Right lobe of liver (tissue), 6 donors: ENCODE measurements around the gene S100A12. TPM values are rescaled to one million over a fixed set of nuclear protein-coding genes. Genes with fewer than 3 reads are reported as not detected.
A peak's percentile ranks its signal among the peaks of the same experiment; 100 is the strongest.

Experiments used
- ATAC-seq, 4 donors: fragments of 200-7000 bp; cut with Tn5 transposase; one replicate each; pipeline ENCODE4 v1.9.1; 2020; ENCODE audit warnings: mild to moderate bottlenecking in 4 of 4, moderate library complexity in 4 of 4
- DNase-seq, 3 donors: peaks; one replicate each; pipeline ENCODE4 v3.0.0-alpha.2; 2020
- H3K27ac ChIP-seq, 3 donors: fragments of 200-600 bp; one replicate each; pipeline ENCODE4 v1.8.0; 2022
- H3K27me3 ChIP-seq, 2 donors: fragments of 200-600 bp; one replicate each; pipeline ENCODE4 v1.8.0; 2022
- H3K36me3 ChIP-seq, 4 donors: fragments of 200-600 bp; sonication (generic) in 1 of 4; one replicate each; pipeline versions ENCODE4 v1.5.1 to v1.8.0; 2017 to 2022; ENCODE audit warnings: control low read depth in 1 of 4
- H3K4me1 ChIP-seq, 4 donors: fragments of 200-600 bp; sonication (generic) in 1 of 4; one replicate each; pipeline versions ENCODE4 v1.5.1 to v1.8.0; 2017 to 2022; ENCODE audit warnings: control low read depth in 1 of 4
- H3K4me3 ChIP-seq, 3 donors: fragments of 200-600 bp; one replicate each; pipeline ENCODE4 v1.8.0; 2022
- H3K9me3 ChIP-seq, 4 donors: fragments of 200-600 bp; sonication (generic) in 1 of 4; one replicate each; pipeline versions ENCODE4 v1.5.1 to v1.8.0; 2017 to 2022; ENCODE audit warnings: control low read depth in 1 of 4
- POLR2A ChIP-seq: fragments of 450-650 bp; IDR thresholded peaks from one replicate; pipeline ENCODE4 v1.6.1; 2017; ENCODE audit warnings: antibody characterized with exemption, mild to moderate bottlenecking
- WGBS: methylation state at CpG from one replicate; pipeline ENCODE4 v1.1.6; 2018; ENCODE audit warnings: low coverage, low lambda C conversion rate; ENCODE audit not compliant: insufficient coverage; ENCODE audit errors: missing lambda C conversion rate; 5-methylcytosine and 5-hydroxymethylcytosine counted together
- intact Hi-C, 2 donors: fragments of 100-400 bp; cut with DNase I; formaldehyde crosslinking; loops; one replicate each; pipeline versions ENCODE4 v1.11.2 to v1.14.1; 2022
- total RNA-seq, 6 experiments: library from RNA; depleted of rRNA in 2 of 6; stranded (reverse); fragments of >200 nt in 2 of 6; fragmentation: NEBNext Ultra II Directional in 3 of 6; extraction: Animal tissue kit (Norgen Biotek cat#: 25700) in 3 of 6; gene quantifications; one replicate each; pipeline versions ENCODE4 v1.1.0 to v1.2.4, GENCODE V29; 2016 to 2023
- TF ChIP-seq, protein P1 (sequence below), 4 donors: fragments of 200-600 bp in 3 of 4; fragments of 450-650 bp in 1 of 4; IDR thresholded peaks; one replicate each; pipeline versions ENCODE4 v1.5.1 to v1.8.0; 2016 to 2022; ENCODE audit warnings: antibody characterized with exemption in 4 of 4, mild to moderate bottlenecking in 2 of 4
- donor health status: DM: no; HTN: yes; CAD: no.
- donor health status: DM: no; HTN: no; CAD: no.
- donor health status: DM: no; HTN: no; CAD: no.
- donor health status: DM: no; HTN: yes; CAD: no.
- donor health status: DM: no; HTN: yes; CAD: no.

S100A12 gene
- total RNA-seq, 6 experiments from 2014 or later, result 1.5 to 3.8 (median 3.0) TPM

DNA sequence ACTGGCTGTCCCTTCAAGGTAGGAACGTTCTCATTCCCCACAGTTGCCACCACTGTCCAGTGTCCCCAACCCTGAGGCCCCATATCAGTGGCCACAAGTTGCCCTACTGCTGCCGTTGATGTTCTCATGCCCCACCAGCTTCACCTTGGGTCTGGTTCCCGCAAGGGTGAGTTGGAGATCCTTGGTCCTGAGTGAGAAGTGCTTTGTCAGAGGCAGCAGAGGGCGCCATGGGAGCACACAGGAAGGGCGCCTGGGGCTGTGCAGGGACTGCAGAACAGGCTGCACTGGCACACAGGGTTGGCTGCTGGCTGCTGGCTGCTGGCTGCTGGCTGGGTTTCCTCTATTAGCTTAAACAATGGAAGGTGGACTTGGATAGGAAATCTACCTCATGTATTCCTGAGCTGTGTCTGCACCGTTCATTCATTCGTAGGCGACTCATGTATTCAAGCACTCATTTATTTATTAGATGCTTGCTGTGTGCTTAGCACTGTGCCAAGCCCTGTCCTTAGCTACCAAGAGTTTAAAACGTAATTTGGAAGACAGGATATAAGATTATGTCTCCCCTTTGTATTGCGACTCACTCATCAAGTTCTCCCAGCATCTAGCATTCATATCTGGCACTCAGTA lies 19.9 kb downstream of the S100A12 start:
- ATAC-seq (peak; percentile 76 to 84 (median 79)), DNase-seq (peak; percentile 76 to 83 (median 80))
- 34% methylated on average over 9 of the region's 10 CpGs for WGBS
- Histone ChIP-seq H3K27me3 (no peaks in the 10 kb centered on the region), H3K9me3 (no peaks in the 10 kb centered on the region), H3K27ac (no peak overlapping the region), H3K36me3 (no peaks in the 10 kb centered on the region), H3K4me1 (peaks cover 0 to 8% (median 2%) of the 10 kb centered on the region in 4 donors), H3K4me3 (no peak overlapping the region)
- intact Hi-C loops, result loop anchor here in 1 of 2 donors (10.0 kb wide), 1 partner anchor 49 kb away; no protein-coding TSS in a partner anchor
- no peak for TF ChIP-seq POLR2A
- TF ChIP-seq, protein P1, sequence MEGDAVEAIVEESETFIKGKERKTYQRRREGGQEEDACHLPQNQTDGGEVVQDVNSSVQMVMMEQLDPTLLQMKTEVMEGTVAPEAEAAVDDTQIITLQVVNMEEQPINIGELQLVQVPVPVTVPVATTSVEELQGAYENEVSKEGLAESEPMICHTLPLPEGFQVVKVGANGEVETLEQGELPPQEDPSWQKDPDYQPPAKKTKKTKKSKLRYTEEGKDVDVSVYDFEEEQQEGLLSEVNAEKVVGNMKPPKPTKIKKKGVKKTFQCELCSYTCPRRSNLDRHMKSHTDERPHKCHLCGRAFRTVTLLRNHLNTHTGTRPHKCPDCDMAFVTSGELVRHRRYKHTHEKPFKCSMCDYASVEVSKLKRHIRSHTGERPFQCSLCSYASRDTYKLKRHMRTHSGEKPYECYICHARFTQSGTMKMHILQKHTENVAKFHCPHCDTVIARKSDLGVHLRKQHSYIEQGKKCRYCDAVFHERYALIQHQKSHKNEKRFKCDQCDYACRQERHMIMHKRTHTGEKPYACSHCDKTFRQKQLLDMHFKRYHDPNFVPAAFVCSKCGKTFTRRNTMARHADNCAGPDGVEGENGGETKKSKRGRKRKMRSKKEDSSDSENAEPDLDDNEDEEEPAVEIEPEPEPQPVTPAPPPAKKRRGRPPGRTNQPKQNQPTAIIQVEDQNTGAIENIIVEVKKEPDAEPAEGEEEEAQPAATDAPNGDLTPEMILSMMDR (IDR thresholded peaks at IDR 0.05), result peak; percentile 47 to 64 (median 56)

DNA sequence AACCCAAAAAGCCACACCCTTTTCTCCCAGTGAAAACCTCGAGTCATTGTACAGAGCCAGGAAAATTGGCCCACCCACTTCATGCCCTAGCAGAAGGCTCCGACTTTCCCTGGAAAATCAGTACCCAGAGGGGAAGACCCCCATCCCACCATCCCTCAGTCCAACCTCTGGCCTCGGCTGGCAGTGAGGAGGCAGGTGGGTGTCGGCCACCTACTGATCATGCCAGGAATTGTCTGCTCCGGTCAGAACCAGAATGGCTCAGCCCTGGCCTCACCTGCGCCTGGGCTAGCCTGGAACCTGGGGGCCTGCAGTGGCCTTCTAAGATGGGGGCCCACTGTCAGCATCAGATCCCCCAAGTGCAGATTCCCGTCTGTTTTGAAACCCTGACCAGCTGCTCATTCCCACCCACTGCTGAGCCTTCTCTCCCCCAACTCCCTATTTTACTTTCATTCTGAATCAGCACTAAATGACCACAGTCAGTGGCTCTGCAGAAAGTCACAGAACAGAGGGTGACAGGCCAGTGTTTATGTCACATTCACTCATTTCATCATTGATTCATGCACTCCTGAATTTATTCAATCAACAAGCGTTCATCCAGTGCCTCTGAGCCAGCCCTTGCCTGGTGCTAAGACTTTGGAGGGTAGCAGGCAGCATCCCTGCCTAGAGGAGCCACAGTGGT lies 20.8 kb downstream of the S100A12 start:
- no peak for TF ChIP-seq POLR2A
- TF ChIP-seq, protein P1 (IDR thresholded peaks at IDR 0.05), result no peak
- H3K4me1 ChIP-seq, result peaks cover 0 to 8% (median 2%) of the 10 kb centered on the region in 4 donors
- ATAC-seq, result no peak
- intact Hi-C loops, result loop anchor here in 1 of 2 donors (5.0 to 10.0 kb wide), 2 partner anchors 50 to 138 kb away; no protein-coding TSS in a partner anchor
- no peaks in the 10 kb centered on the region for H3K36me3 ChIP-seq
- H3K4me3 ChIP-seq, result no peak overlapping the region
- H3K27me3 ChIP-seq, result no peaks in the 10 kb centered on the region
- no peak overlapping the region for H3K27ac ChIP-seq
- H3K9me3 ChIP-seq, result no peaks in the 10 kb centered on the region
- peak in 1 of 3 donors; percentile 37 for DNase-seq
- 45% methylated on average over 4 of the region's 8 CpGs for WGBS

DNA sequence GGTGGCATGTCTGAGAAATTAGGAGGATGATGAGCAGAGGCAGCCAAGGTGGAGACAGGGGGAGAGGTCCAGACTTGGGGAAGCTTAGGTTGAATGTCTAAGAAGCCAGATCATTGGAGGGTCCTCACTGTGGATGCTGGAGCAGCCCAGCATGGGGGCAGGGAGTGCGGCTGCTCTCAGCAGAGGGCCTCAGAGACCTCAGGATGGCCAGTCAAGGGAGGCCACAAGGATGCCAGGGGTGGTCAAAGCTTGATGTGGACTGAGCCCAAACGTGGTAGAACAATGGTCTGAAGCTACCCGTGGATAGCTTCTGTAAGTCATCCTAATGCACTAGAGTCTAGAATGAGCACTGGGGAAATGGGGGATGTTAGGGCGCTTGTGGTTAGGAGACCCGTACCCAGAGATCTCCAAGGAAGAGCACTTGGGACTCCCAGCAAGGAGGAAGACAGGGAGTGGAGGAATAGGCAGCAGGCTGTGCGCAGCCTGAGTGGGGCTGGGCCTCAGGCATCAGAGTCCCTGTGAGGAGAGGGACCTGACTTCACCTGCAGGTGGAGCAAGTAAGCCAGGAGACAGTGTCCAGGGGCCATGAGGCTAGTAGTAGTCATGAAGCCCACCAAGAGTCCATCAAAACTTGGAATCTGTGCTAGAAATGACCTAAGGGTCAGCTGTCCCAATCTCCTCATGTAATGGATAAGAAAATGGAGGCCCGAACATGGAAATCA lies 22.0 kb downstream of the S100A12 start:
- H3K27me3 ChIP-seq, result no peaks in the 10 kb centered on the region
- TF ChIP-seq, protein P1 (IDR thresholded peaks at IDR 0.05), result peak in 3 of 4 donors; percentile 22 to 39 (median 22)
- no peak for TF ChIP-seq POLR2A
- no peak overlapping the region for H3K4me3 ChIP-seq
- intact Hi-C loops, result loop anchor here in 1 of 2 donors (5.0 to 10.0 kb wide), 2 partner anchors 51 to 139 kb away; no protein-coding TSS in a partner anchor
- H3K4me1 ChIP-seq, result peaks cover 0 to 8% (median 2%) of the 10 kb centered on the region in 4 donors
- 63% methylated on average over 5 of the region's 7 CpGs for WGBS
- H3K27ac ChIP-seq, result no peak overlapping the region
- H3K9me3 ChIP-seq, result no peaks in the 10 kb centered on the region
- ATAC-seq (no peak), DNase-seq (peak in 1 of 3 donors; percentile 42)
- H3K36me3 ChIP-seq, result no peaks in the 10 kb centered on the region

DNA sequence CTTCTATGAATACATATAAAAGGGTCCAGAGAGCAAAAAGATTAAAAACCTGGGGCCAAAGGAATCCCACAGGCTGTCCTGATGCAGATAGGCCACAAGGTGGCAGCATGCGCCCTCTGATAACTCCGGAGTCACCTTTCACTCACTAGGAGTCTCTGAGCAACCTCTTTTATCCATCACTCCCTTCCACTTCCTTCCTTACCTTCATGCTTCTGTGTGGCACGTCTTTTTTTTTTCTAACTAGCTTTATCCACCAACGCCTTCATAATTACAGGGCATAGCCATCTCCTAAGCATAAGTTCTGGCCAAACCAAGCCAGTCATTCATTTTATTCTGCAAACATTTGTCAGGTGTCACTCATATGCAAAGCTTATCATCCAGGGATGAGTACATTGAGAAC lies 22.9 kb downstream of the S100A12 start:
- H3K9me3 ChIP-seq, result no peaks in the 10 kb centered on the region
- 0% methylated on average over 4 of the region's 4 CpGs for WGBS
- no peak for TF ChIP-seq POLR2A
- TF ChIP-seq, protein P1 (IDR thresholded peaks at IDR 0.05), result peak; percentile 83 to 98 (median 96)
- DNase-seq (peak; percentile 65 to 74 (median 70)), ATAC-seq (peak; percentile 81 to 87 (median 84))
- no peak overlapping the region for H3K27ac ChIP-seq
- peaks cover 0 to 3% (median 0%) of the 10 kb centered on the region in 4 donors for H3K4me1 ChIP-seq
- H3K36me3 ChIP-seq, result no peaks in the 10 kb centered on the region
- intact Hi-C loops, result loop anchor here in 1 of 2 donors (5.0 to 10.0 kb wide), 2 partner anchors 52 to 140 kb away; no protein-coding TSS in a partner anchor
- no peak overlapping the region for H3K4me3 ChIP-seq
- no peaks in the 10 kb centered on the region for H3K27me3 ChIP-seq
